ENCODE data around the gene TESK1. TPM values are rescaled to one million over a fixed set of nuclear protein-coding genes. Genes with fewer than 3 reads are reported as not detected.

TESK1 gene
- total and polyA plus RNA-seq, 2 of the 8 experiments (the other 6 are each of a cell fraction or from before 2014, with no cell fraction given) = 13.5 to 13.9 TPM

DNA sequence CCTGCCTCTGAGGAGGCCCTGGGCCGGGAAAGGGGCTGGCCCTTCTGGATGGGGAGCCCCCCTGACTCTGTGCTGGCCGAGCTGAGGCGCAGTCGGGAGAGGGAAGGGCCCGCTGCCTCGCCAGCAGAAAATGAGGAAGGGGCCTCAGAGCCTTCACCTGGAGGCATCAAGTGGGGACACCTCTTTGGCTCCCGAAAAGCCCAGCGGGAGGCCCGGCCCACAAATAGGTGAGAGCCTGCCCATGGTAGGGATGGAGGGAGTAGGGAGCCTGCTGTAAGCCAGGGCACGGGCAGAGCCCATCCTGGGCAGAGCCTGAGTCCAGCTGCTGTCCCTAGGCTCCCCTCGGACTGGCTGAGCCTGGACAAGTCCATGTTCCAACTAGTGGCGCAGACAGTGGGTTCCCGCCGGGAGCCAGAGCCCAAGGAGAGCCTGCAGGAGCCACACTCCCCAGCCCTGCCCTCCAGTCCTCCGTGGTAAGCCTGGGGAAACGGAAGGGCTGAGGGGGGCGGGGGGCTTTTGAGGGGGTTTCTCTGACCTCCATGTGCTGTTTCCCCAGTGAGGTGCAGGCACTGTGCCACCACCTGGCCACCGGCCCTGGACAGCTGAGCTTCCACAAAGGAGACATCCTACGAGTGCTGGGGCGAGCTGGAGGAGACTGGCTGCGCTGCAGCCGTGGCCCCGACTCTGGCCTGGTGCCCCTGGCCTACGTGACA, 44.3 kb upstream of the TESK1 start (continued):
- TF ChIP-seq BACH1 (IDR thresholded peaks at IDR 0.05; ENCODE audit: low read length) (no peak), RBBP5 (IDR thresholded peaks at IDR 0.05; ENCODE audit: borderline replicate concordance, low read depth, low read length) (no peak), TAF1 (IDR thresholded peaks at IDR 0.05; ENCODE audit: low read depth, low read length) (no peak), TEAD4 (IDR thresholded peaks at IDR 0.05; ENCODE audit: low read depth, low read length) (no peak), POLR2A (IDR thresholded peaks at IDR 0.05; ENCODE audit: control extremely low read depth in 1 of 2, low read depth in 2 of 2, low read length in 2 of 2) (no peak)
